OCI-LY1 (cell line): Measurements from ENCODE around the gene KCNN4.
"Not testable (repeated sequence)": the region's sequence is repeated elsewhere in the genome, so short reads cannot be mapped to it uniquely, and the experiment has no call there.

Experiments used
- H2AFZ ChIP-seq: fragments of 200-600 bp; sonication (generic), shearing (Covaris generic); 2 replicates; pipeline ENCODE4 v1.6.0; 2014; ENCODE audit warnings: antibody characterized with exemption, mild to moderate bottlenecking, low read length
- H3F3A ChIP-seq: fragments of 200-600 bp; sonication (generic), shearing (Covaris generic); 2 replicates; pipeline ENCODE4 v1.6.0; 2014; ENCODE audit warnings: mild to moderate bottlenecking, antibody characterized with exemption, low read length, moderate library complexity; ENCODE audit not compliant: insufficient read depth
- H3K27ac ChIP-seq: fragments of 200-600 bp; sonication (generic); 2 replicates; pipeline ENCODE4 v1.5.1; 2014; ENCODE audit warnings: low read length, mixed run types, mild to moderate bottlenecking, low read depth; ENCODE audit not compliant: poor library complexity, severe bottlenecking
- H3K27me3 ChIP-seq: fragments of 200-600 bp; sonication (generic); 2 replicates; pipeline ENCODE4 v1.6.0; 2014; ENCODE audit warnings: antibody characterized with exemption, mild to moderate bottlenecking, low read length, moderate library complexity; ENCODE audit not compliant: insufficient read depth
- H3K36me3 ChIP-seq: fragments of 200-600 bp; sonication (generic); 2 replicates; pipeline ENCODE4 v1.6.1; 2014; ENCODE audit warnings: mild to moderate bottlenecking, antibody characterized with exemption, low read length, moderate library complexity, mixed read lengths; ENCODE audit not compliant: insufficient read depth
- H3K4me1 ChIP-seq: fragments of 200-600 bp; sonication (generic); 2 replicates; pipeline ENCODE4 v1.5.1; 2014; ENCODE audit warnings: mild to moderate bottlenecking, low read length, moderate library complexity; ENCODE audit not compliant: insufficient read depth, severe bottlenecking
- H3K4me2 ChIP-seq: fragments of 200-600 bp; sonication (generic), shearing (Covaris generic); 2 replicates; pipeline ENCODE4 v1.6.1; 2014; ENCODE audit warnings: low read length
- H3K4me3 ChIP-seq: fragments of 200-600 bp; sonication (generic); 2 replicates; pipeline ENCODE4 v1.5.1; 2014; ENCODE audit warnings: low read length, low read depth, mild to moderate bottlenecking, mixed read lengths; ENCODE audit not compliant: poor library complexity, severe bottlenecking
- H3K79me2 ChIP-seq: fragments of 200-600 bp; shearing (Covaris generic); 2 replicates; pipeline ENCODE4 v1.6.1; 2016; ENCODE audit warnings: mixed run types, low read length, mixed read lengths; ENCODE audit not compliant: insufficient read depth
- H3K9ac ChIP-seq: fragments of 200-600 bp; sonication (generic), shearing (Covaris generic); 2 replicates; pipeline ENCODE4 v1.6.1; 2014; ENCODE audit warnings: mild to moderate bottlenecking, low read length, mixed read lengths
- H3K9me2 ChIP-seq: fragments of 200-600 bp; sonication (generic), shearing (Covaris generic); 2 replicates; pipeline ENCODE4 v1.6.1; 2014; ENCODE audit warnings: low read depth, mild to moderate bottlenecking, low read length, mixed read lengths
- H3K9me3 ChIP-seq: fragments of 200-600 bp; shearing (Covaris generic); 2 replicates; pipeline ENCODE4 v1.6.1; 2014; ENCODE audit warnings: low read length, mixed read lengths
- H4K20me1 ChIP-seq: fragments of 200-600 bp; sonication (generic), shearing (Covaris generic); 2 replicates; pipeline ENCODE4 v1.6.0; 2016; ENCODE audit warnings: mild to moderate bottlenecking, low read length; ENCODE audit not compliant: insufficient read depth
- CTCF ChIP-seq: fragments of 200-600 bp; sonication (generic), shearing (Covaris generic); IDR thresholded peaks from 2 replicates; pipeline ENCODE4 v1.5.1; 2017; ENCODE audit warnings: mild to moderate bottlenecking, antibody characterized with exemption, low read length, moderate library complexity, mixed read lengths
- EZH2 ChIP-seq: fragments of 200-600 bp; sonication (generic), shearing (Covaris generic); IDR thresholded peaks from 2 replicates; pipeline ENCODE4 v1.8.0; 2017; ENCODE audit warnings: borderline replicate concordance, mixed run types, mild to moderate bottlenecking, antibody characterized with exemption, low read length, moderate library complexity, mixed read lengths

Gene KCNN4

GRCh38 chr19:43780706-43781525, at the start of gene KCNN4:
KCNN4 (minus strand) TSS chr19:43780973; CDS start chr19:43780861, 112 bp downstream.
- no peaks in the 10 kb centered on the region for H3K36me3 ChIP-seq
- peak within 1 kb of the TSS; percentile 81 for H3K9ac ChIP-seq
- no peak within 1 kb of the TSS for H2AFZ ChIP-seq
- no peaks in the 10 kb centered on the region for H3K9me3 ChIP-seq
- peak within 1 kb of the TSS; percentile 70 for H3K4me3 ChIP-seq
- H3K4me1 ChIP-seq = peaks cover 89% of the 10 kb centered on the region
- H3K79me2 ChIP-seq = no peaks in the 10 kb centered on the region
- no peak for TF ChIP-seq EZH2
- TF ChIP-seq CTCF = no peak
- peaks cover 3% of the 10 kb centered on the region; the same call in 1 of the 2 replicates for H3F3A ChIP-seq
- no peaks in the 10 kb centered on the region for H4K20me1 ChIP-seq
- no peaks in the 10 kb centered on the region for H3K27me3 ChIP-seq
- no peaks in the 10 kb centered on the region for H3K9me2 ChIP-seq
- peak within 1 kb of the TSS; percentile 98 for H3K27ac ChIP-seq
- H3K4me2 ChIP-seq = peak within 1 kb of the TSS; percentile 85

GRCh38 chr19:43826787-43827754, 46.3 kb upstream of the KCNN4 start, which contains the start of gene ZNF283:
ZNF283 (plus strand) TSS chr19:43827321; CDS start chr19:43833505, 6,184 bp downstream.
- peak within 1 kb of the TSS; percentile 80 for H3K4me2 ChIP-seq
- H3K9me3 ChIP-seq = peaks cover 7% of the 10 kb centered on the region; the same call in 1 of the 2 replicates
- peak within 1 kb of the TSS; percentile 83 for H3K4me3 ChIP-seq
- H2AFZ ChIP-seq = peak within 1 kb of the TSS; percentile 96; the same call in 1 of the 2 replicates
- no peaks in the 10 kb centered on the region for H4K20me1 ChIP-seq
- peaks cover 7% of the 10 kb centered on the region for H3K4me1 ChIP-seq
- no peaks in the 10 kb centered on the region for H3K27me3 ChIP-seq
- H3K9me2 ChIP-seq = no peaks in the 10 kb centered on the region
- TF ChIP-seq CTCF (no peak), EZH2 (no peak)
- H3K27ac ChIP-seq = no peak within 1 kb of the TSS
- no peaks in the 10 kb centered on the region for H3K79me2 ChIP-seq
- H3F3A ChIP-seq = no peaks in the 10 kb centered on the region
- peaks cover 28% of the 10 kb centered on the region for H3K36me3 ChIP-seq
- H3K9ac ChIP-seq = peak within 1 kb of the TSS; percentile 71

- not testable (repeated sequence) for H3K4me2 ChIP-seq, H3K27me3 ChIP-seq, H3K27ac ChIP-seq, H3K4me3 ChIP-seq, H2AFZ ChIP-seq, H3K9ac ChIP-seq, H3K79me2 ChIP-seq, H3K9me2 ChIP-seq, H3K4me1 ChIP-seq, H3F3A ChIP-seq, H3K9me3 ChIP-seq, H3K36me3 ChIP-seq, H4K20me1 ChIP-seq
Measured at GRCh38 chr19:43824572-43824971, 43.8 kb upstream of the KCNN4 start.

- H3K9me3 ChIP-seq, H3K27ac ChIP-seq, H3K9me2 ChIP-seq, H4K20me1 ChIP-seq, H2AFZ ChIP-seq, H3K79me2 ChIP-seq, H3K36me3 ChIP-seq, H3K9ac ChIP-seq, H3K4me2 ChIP-seq, H3K4me1 ChIP-seq, H3K4me3 ChIP-seq, H3K27me3 ChIP-seq, H3F3A ChIP-seq: not testable (repeated sequence)
Measured at GRCh38 chr19:43823856-43824255, 43.1 kb upstream of the KCNN4 start.
